ENCODE measurements around the gene TOPBP1.

DNA sequence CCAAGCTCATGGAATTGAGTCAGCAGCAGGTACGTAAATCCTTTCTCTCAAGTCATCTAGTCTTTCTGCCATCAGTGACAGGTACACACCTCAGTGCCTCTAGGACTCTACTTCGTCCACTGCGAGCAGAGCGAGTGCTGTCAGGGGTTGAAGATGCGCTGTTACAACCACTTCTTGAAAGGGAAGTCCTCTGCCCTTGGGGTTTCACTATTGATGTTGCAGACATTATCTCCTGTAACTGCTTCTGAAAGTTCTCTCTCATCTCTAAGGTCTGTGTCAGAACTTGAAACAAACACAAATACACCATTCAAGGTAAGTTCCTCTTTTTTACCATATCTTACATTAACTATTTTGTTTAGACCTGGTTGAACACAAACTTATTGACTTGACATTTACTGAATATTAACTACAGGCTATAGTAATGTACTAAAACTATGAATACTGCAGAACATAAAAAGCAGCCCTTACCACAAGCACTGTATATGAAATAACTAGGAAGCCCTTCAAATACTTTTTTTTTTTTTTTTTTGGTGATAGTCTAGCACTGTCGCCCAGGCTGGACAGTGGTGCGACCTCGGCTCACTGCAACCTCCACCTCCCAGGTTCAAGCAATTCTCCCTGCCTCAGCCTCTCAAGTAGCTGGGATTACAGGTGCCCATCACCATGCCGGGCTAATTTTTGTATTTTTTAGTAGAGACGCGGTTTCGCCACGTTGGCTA, 41.5 kb downstream of the TOPBP1 start:
- TF ChIP-seq, protein P1, sequence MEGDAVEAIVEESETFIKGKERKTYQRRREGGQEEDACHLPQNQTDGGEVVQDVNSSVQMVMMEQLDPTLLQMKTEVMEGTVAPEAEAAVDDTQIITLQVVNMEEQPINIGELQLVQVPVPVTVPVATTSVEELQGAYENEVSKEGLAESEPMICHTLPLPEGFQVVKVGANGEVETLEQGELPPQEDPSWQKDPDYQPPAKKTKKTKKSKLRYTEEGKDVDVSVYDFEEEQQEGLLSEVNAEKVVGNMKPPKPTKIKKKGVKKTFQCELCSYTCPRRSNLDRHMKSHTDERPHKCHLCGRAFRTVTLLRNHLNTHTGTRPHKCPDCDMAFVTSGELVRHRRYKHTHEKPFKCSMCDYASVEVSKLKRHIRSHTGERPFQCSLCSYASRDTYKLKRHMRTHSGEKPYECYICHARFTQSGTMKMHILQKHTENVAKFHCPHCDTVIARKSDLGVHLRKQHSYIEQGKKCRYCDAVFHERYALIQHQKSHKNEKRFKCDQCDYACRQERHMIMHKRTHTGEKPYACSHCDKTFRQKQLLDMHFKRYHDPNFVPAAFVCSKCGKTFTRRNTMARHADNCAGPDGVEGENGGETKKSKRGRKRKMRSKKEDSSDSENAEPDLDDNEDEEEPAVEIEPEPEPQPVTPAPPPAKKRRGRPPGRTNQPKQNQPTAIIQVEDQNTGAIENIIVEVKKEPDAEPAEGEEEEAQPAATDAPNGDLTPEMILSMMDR (IDR thresholded peaks at IDR 0.05; ENCODE audit: borderline replicate concordance, extremely low read depth, low read length, poor library complexity, severe bottlenecking): no peak
- TF ChIP-seq EZH2 (IDR thresholded peaks at IDR 0.05; ENCODE audit: borderline replicate concordance, low read depth, low read length, severe bottlenecking): no peak

Measured in DND-41 (cell line).